Activated CD4-positive, alpha-beta T cell treated with anti-CD3 and anti-CD28 coated beads for 4 hours (primary cell): ENCODE results near the gene PGLYRP3.
"Not testable (repeated sequence)": the region's sequence is repeated elsewhere in the genome, so short reads cannot be mapped to it uniquely, and the experiment has no call there.

Source experiments
- DNase-seq, 2 donors: peaks; one replicate each; pipeline ENCODE4 v3.0.0-alpha.2; 2020

PGLYRP3 gene

DNA sequence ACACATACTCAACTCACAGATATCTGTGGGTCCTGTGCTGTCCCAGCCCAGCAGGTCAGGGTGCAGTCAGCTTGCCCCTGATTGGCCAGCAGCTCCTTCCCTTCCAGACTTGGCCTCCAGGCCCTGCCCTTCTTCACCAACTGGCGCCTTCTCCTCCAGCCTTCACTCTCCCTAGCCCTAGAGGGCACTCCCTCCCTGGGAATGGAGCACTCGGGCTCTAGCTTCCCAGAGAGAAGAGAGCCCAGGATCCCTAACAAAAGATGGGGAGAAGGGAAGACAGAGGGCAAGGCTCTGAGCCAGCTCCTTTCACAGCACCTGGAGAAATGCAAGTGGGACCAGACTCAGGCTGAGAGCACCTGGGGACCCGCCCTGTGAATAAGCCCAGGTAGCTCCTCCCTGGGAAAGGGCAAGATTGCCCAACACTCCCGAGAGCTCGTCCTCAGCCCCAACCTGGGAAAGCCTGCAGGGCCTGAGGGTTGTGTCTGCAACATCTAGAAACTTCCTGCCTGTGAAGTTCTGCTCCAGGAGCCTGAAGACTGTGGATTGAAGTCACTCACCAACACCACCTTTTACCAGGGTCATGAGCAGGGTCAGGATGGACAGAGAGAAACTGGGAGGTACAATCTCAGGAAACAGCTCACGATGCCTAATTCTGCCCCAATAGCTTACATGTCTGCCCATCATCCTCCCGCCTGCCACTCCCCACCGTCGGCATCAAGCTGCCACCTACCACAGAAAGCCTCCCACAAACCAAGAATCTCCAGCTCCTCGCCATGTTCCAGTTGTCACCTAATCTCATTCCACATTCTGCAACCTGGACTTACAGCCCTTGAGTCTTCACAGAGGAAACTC is 36.0 kb upstream of the PGLYRP3 start, which contains the start of gene PGLYRP4:
TSS of gene PGLYRP4 (minus strand) at position 331 of the 852 bp plus-strand sequence. CDS start 909 bp downstream, outside the sequence.
- DNase-seq, result no peak

DNA sequence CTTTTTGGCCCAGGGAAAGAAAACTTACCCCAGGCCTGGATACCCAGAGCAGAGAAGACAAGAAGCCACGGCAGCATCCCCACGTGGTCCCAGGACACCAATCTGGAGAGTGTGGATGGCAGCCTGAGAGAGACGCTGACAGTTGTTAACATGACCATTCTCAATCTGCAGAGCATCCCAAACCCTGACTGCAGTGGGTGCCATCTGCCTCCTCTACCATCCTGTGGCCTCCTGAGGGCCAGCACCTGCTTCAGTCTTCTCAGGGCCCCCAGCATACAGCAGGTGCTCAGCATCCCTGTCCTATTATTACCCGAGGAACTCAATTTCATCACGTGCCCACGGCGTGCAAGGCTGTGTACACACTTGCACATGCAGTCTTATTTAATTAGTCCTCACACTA is 35.1 kb upstream of the PGLYRP3 start:
- no peak for DNase-seq

DNA sequence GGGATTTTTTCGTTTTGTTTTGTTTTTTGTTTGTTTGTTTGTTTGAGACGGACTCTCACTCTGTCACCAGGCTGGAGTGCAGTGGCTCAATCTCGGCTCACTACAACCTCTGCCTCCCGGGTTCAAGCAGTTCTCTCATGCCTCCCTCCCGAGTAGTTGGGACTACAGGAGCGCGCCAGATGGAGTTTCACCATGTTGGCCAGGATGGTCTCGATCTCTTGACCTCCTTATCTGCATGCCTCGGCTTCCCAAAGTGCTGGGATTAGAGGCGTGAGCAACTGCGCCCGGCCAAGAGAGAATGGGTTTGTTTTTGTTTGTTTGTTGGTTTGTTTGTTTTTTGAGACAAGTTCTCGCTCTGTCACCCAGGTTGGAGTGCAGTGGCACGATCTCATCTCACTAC is 34.3 kb upstream of the PGLYRP3 start:
- DNase-seq, result not testable (repeated sequence)

DNA sequence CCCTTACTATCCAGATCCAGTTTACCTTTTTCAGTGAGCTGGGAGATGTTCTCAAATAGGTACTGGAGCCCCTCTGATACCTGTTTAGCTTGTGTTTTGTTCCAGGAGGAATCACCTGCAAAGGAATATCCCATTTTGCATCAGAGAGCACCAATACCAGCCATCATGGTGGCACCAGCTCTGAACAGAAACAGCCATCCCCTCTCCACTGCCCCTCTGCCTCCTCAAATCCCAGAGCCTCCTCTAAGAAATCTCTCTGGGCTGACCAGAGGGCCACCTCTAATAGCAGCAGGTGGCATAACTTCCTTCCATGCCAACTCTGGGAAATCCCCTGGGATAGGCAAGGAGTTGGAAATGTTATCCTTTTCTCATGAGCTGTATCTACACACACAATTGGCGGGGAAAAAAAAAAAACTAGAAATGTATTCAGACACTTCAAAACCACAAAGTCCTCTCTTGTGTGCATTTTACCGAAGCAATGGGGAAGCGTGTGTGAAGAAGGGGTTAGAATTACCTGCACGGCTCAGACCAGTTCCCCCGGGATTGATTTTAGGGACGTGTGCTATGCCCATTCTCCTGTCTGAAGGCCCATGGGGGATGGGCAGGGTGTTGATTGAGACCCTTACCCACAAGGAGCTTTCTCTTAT is 33.4 kb upstream of the PGLYRP3 start:
- DNase-seq, result no peak

DNA sequence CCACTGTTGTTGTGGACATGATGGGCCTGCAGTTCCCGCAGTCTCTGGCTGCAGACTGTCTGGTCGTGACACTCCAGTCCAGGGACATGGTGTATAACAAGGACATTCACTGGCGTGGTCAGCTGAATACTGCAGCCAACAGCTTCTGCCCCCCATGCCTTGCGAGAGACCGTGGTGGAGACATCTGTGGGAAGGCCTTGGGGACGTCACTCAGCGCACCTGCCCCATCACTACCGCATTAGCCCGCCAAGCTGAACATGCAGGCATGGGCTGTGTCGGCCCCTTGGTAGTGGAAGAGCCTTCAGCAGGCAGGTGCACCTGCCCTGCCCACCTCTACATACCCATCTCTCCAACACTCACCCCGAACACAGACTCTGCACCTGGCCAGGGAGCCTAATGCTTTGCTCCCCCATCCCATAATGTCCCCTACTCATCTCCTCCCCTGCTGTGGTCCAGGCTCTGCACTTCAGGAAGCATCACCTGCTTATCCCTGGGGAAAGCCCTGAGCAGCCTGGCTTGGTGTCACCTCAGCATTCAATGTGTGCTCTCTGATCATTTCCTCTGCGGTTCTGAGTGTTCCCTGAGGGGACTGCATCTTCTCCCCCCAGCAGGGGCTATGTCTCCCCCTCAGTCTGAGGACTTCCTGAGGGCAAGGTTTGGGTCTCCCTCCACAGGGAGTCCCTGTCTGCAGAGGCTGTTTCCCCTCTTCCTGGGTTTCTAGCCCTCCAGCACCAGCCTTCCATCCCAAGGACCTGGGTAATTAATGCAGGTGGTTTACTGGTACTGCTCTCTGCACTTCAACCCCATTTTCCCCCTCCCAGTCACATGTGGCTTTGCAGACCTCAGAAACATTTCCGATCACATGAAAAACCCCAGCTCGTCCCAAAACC is 32.7 kb upstream of the PGLYRP3 start:
- DNase-seq, result no peak

DNA sequence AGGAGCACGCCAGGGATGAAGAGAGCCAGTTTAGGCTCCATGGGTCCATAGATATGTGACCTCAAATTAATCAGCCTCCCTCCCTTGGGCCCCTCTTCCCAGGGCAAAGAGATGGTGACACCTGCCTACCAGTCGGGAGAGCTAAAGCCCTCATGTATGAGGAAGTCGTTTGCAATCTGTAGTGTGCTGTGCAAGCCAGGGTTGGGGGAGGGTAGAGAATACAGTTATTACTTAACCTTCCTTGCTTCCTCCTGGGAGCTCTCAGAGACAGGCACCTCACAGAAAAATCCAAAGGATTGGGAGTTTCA is 31.9 kb upstream of the PGLYRP3 start:
- no peak for DNase-seq

DNA sequence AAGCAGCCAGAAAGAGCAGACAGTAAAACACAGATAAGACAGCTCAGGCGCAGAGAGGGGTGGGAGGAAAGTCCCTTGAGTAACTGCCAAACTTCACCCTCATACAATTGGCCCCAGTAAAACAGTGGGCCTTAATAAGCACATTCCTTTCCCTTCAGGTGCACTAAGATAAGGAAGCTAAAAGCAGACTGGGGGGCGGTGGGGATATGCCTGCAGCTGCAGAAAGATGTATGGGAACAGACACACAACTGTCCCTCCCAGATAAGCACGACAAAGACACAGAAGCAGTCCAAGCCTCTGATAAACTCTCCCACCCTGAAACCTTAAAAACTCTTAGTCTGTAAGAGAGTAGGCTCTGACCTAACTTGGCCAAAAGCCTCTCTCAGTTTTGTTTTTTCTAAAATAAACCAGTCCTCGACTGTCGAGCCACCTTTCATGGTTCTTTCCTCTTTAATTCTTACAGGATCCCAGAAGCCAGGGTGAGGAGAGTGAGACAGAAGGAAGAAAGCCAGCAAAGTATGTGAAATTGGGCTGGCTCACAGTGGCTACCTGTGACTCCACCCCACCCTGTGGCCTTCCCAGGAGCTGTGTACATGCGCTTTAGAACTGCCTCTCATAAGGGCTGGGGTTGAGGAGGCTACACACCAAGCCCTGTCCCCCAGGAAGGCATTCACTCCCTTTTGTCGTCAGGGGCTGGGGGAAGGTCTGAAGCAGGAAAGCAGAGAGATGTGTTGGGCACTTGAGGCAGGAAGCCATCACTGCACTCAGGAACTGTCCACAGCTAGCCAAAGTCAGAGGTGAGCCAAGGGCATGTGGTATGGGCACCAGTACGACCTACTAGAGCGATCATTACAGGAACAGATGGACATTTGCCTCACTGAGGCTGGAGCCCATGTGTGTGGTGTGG is 31.3 kb upstream of the PGLYRP3 start:
- DNase-seq, result no peak

DNA sequence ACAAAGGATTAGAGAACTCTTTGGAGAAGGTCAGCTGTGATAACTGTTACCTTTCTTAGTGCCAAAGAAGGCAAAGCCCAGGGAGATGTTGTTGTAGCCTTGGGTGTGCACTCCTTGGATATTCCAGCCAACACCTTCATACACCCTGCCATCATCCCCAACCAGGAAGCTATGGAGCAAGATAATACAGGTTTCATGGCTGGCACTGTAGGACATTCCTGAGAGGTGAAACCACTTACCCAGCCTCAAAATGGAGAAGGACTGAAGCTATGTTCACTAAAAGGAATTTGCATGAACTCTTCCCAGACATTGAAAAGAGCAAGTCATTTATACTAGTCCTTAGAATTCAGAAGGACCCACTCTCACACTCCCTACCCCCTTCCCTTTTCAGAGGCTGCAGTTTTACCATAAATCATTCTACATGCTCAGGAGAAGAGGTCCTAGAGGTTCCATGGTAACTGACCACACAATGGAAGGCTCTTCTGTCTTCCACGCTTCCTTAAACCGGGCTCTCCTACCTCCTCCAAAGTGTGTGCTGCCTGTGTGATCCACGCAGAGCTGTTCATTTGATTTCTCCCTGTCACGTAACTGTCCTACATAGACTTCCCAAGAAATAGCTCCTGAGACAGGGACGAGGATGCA is 30.4 kb upstream of the PGLYRP3 start:
- DNase-seq, result no peak

DNA sequence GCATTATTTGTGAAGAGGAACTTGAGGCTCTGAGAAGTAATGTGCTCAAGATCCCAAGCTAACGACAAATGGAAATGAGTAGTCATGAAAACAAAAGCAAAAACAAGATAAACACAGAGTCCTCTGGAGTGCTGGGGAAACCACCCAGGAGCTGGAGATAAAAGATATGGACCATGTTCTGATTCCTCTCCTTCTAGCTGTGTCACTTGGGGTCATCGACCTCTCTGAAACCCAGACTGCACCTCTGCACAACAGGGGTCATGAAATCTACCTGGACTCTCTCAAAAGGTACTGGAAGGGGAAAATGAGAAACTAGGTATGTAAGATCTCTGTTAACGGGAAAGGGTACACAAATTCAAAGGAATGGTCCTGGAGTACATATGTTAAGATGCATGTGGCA is 29.4 kb upstream of the PGLYRP3 start:
- DNase-seq, result no peak

DNA sequence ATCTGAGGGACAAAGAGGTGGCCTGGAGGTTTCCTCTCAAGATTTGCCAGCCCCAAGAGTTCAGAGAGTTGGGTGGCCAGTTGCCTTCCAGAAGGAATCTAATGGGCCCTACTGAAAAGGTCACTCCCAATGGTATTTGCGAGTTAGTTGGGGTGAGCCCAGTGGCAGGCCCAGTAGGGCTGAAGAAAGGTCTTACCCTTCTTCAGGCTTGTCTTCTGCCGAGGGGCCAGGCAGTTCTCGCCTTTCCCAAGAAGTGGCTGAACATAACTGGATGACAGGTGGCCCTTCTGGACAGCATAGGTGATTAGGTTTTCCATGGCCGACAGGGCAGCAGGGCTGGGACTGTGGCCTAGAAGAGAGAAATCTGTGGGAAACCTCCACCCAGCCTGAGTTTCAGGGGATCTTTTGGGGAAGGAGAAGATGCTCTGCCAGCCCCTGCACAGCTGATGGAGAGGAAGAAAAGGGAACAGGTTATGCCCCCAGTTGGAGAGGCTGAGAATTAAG is 28.7 kb upstream of the PGLYRP3 start:
- no peak for DNase-seq

DNA sequence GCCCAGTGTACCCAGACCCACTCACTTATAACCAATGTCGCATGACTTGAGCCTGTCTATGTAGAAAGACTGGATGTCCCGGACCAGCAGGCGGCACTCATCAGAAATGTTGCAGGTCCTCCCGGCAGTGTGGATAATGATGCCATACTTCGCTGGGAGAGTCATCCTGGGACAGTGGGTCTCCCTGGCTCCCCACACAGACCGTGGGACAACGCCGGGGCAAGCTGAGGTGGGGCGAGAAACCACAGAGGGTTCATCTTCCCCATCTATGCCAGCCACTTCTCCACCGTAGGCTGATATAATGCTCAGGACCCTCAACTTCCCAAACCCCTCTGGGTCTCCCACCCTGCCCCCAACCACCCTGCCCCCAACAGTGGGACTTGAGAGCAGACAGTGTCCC is 27.6 kb upstream of the PGLYRP3 start:
- no peak for DNase-seq

DNA sequence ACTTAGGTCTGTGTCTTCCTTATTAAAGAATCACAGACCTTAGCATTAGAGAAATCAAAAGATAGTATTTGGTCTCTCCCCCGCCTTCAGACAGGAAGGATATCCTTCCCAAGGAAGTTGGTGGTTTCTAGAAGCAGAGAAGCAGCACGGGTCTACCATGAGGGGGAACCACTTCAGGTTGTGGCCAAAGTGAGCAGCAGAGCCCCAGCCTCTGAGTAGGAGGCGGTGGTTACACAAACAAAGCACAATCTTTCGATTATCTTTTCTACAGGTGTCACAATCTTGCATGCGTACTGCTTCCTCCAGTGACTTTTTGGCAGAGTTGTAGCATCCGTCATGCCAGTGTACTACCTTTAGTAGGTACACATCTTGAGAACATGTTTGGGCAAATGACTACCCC is 27.1 kb upstream of the PGLYRP3 start:
- no peak for DNase-seq

DNA sequence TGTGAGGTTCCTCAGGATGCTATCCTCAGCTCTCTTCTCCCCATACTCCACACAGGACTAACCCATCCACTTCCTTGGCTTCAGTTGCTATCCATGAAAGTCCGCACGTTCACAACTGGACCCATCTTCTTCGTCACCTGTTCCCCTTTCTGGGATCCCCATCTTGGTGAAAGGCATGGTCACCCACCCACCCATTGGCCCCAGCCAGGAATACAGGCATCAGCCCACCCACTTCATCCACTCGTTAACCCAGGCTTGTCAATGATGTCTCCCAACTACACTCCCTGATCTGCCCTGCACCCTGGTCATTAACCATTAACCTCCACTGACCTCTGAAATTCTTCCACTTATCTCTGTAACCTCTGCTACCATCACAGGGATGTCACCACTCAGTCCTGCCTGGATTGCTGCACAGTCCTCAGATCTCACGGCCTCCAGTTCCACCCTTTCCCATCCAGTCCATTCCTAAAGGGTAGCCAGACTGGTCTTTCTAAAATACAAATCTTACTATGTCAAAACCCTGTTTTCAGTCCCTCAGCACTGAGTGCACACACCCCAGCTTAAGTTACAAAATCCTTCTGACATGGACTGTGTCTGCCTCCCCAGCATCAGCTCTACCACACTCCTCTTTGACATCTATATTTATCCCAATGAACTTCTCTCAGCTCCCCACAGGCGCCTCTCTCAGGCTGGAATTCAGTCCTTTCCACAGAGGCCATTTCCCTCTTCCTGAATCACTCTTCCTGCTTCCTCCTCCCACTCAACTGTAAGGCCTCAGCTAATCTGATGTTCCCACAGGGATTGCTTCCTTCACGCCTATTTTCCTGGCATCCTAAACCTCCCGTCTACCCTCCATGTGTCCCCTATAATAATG is 25.5 kb upstream of the PGLYRP3 start:
- DNase-seq, result no peak

DNA sequence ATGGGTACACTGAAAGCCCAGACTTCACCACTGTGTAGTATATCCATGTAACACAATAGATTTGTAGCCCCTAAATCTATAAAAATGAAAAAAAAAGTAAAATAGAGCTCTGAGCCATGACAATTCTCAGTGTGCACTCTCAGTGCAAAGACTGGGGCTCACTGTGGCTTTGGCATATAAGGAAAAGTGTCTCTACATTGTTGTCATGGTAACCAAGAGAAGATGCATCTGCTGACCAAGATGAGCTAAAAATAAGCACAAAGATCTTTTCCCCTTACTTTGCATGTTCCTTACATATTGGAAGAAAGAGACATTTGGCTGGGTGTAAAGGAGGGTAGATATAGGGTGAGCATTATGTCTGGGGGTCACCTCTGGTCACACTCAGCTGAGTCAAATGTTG is 23.9 kb upstream of the PGLYRP3 start:
- no peak for DNase-seq

DNA sequence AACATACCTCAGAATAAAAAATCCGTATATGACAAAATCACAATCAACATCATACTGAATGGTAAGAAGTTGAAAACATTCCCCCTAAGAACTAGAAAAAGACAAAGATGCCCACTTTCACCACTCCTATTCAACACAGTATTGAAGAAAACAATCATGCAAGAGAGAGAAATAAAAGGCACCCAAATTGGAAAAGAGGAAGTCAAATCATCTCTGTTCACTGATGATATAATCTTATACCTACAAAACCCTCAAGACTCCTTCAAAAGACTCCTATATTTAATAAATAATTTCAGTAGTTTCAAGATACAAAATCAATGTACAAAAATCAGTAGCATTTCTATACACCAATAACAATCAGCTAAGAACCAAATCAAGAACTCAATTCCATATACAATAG is 21.1 kb upstream of the PGLYRP3 start:
- DNase-seq, result no peak

DNA sequence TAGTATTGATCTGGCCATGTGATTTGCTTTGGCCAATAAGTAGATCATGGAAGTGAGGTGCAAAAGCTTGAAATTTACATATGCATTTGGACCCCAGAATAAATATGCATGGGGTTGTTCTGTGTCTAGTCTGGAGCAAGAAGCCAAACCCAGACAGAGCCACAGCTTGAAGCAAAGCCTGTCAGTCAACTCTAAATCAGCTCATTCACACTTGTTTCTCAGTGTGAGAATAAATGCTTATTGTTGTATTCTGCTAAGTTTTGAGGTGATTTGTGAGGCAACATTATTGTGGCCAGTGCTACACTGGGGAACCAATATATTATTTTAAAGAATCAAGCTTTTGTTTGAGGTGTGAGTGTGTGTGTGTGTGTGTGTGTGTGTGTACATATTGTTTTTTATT is 12.2 kb upstream of the PGLYRP3 start:
- no peak for DNase-seq

DNA sequence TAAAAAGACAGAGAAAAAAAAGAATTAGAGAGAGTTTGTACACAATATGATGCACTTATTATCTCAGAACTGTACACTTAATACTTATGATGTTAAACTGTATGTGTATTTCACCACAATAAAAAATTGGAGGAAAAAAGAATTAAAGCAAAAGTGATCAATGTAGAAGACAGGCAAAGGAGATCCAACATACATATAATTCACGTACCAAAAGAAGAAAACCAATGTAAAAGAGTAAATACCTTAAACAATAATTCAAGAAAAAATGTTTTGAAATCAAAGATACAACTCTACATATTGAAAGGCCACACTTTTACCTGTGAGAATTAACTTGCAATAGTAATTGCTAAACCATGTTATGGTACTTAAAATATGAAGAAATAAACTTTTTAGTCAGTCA is 9.8 kb upstream of the PGLYRP3 start:
- no peak for DNase-seq

DNA sequence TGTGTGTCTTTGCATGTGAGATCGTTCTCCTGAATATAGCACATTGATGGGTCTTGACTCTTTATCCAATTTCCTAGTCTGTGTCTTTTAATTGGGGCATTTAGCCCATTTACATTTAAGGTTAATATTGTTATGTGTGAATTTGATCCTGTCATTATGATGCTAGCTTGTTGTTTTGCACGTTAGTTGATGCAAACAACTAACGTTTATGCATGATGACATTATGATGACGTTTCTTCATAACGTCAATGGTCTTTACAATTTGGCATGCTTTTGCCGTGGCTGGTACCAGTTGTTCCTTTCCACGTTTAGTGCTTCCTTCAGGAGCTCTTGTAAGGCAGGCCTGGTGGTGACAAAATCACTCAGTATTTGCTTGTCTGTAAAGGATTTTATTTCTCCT is 5.4 kb upstream of the PGLYRP3 start:
- not testable (repeated sequence) for DNase-seq

DNA sequence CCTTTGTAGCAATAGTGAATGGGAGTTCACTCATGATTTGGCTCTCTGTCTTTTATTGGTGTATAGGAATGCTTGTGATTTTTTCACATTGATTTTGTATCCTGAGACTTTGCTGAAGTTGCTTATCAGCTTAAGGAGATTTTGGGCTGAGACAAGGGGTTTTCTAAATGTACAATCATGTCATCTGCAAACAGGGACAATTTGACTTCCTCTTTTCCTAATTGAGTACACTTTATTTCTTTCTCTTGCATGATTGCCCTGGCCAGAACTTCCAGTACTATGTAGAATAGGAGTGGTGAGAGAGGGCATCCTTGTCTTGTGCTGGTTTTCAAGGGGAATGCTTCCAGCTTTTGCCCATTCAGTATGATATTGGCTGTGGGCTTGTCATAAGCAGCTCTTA is 3.3 kb upstream of the PGLYRP3 start:
- DNase-seq, result not testable (repeated sequence)

DNA sequence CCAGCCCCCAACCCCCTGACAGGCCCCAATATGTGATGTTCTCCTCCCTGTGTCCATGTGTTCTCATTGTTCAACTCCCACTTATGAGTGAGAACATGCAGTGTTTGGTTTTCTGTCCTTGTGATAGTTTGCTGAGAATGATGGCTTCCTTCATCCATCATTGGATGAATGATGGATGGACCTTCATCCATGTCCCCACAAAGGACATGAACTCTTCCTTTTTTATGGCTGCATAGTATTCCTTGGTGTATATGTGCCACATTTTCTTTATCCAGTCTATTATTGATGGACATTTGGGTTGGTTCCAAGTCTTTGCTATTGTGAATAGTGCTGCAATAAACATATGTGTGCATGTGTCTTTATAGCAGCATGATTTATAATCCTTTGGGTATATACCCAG is 1.6 kb upstream of the PGLYRP3 start:
- not testable (repeated sequence) for DNase-seq

DNA sequence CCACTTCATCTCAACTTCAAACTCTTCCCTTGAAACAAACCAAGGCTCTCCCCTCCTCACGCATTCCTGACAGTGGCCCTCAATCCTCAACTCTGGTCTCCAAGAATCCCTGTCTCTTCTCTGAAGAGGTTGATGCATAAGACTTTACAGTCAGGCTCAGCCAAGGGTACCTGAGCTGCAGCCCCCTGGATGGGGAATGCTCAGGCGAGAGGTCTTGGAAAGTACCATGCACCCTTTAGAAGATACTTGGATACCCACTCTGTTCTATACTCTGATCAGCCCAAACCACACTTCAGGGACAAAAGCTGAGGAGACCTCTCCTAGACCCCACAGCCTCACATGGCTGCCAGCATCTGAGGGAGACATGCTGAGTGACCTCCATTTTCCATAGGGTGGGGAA is 536 bp upstream of the PGLYRP3 start:
- no peak for DNase-seq
